GM10266 (cell line): ENCODE data around the gene SPIRE1.
"Not testable (repeated sequence)": the region's sequence is repeated elsewhere in the genome, so short reads cannot be mapped to it uniquely, and the experiment has no call there.

Experiments
- DNase-seq: peaks from one replicate; pipeline ENCODE4 v3.0.0; 2012; ENCODE audit errors: extremely low spot score
- TF ChIP-seq, protein P1 (sequence below): IDR thresholded peaks from 2 replicates; pipeline ENCODE4 v1.5.1; 2012; ENCODE audit warnings: mild to moderate bottlenecking, low read depth; ENCODE audit not compliant: control insufficient read depth, insufficient read depth; ENCODE audit errors: missing control alignments

Gene SPIRE1

DNA sequence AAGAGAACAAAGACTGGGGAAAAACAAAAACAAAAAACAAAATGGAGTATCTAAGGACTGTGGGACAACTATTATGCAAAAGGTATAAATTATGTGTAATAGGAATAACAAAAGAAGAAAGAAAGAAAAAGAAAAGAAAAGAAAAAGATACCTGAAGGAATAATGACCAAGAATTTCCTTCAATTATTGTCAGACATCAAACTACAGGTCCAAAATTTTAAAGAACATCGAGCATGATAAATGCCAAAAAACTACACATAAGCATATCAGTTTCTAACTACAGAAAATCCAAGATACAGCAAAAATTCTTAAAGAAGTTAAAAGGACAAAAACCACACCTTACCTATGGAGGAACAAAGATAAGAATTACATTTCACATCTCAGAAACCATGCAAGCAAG lies 93.0 kb downstream of the SPIRE1 start:
- no peak for DNase-seq
- TF ChIP-seq, protein P1, sequence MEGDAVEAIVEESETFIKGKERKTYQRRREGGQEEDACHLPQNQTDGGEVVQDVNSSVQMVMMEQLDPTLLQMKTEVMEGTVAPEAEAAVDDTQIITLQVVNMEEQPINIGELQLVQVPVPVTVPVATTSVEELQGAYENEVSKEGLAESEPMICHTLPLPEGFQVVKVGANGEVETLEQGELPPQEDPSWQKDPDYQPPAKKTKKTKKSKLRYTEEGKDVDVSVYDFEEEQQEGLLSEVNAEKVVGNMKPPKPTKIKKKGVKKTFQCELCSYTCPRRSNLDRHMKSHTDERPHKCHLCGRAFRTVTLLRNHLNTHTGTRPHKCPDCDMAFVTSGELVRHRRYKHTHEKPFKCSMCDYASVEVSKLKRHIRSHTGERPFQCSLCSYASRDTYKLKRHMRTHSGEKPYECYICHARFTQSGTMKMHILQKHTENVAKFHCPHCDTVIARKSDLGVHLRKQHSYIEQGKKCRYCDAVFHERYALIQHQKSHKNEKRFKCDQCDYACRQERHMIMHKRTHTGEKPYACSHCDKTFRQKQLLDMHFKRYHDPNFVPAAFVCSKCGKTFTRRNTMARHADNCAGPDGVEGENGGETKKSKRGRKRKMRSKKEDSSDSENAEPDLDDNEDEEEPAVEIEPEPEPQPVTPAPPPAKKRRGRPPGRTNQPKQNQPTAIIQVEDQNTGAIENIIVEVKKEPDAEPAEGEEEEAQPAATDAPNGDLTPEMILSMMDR: no peak

DNA sequence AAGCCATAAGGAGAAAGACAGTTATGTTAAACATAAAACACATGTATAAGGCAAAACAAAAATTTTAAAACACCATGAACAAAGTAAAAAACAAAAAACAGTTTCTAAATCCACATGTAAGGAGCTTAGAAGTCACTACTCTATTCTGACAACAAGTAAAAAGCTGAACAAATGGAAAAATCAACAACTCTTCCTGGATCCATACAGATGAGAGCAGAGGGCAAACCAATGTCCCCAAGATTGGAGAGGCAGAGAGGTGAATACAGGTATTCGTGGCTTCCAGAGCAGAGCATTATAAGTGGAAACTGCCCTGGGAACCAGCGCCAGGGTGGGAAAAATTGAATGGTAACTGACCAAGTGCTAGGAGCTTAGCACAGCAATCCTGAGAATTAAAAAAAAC lies 93.5 kb downstream of the SPIRE1 start:
- TF ChIP-seq, protein P1: no peak
- no peak for DNase-seq

DNA sequence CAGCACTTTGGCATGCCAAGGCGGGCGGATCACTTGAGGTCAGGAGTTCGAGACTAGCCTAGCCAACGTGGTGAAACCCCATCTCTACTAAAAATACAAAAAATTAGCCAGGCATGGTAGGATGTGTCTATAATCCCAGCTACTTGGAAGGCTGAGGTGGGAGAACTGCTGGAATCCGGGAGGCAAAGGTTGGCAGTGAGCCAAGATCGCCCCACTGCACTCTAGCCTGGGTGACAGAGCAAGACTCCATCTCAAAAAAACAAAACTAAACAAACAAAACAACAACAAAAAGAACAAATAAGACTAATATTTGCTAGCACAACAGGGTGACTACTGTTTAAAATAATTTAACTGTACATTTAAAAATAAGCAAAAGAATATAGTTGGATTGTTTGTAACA lies 97.3 kb downstream of the SPIRE1 start:
- DNase-seq: not testable (repeated sequence)

DNA sequence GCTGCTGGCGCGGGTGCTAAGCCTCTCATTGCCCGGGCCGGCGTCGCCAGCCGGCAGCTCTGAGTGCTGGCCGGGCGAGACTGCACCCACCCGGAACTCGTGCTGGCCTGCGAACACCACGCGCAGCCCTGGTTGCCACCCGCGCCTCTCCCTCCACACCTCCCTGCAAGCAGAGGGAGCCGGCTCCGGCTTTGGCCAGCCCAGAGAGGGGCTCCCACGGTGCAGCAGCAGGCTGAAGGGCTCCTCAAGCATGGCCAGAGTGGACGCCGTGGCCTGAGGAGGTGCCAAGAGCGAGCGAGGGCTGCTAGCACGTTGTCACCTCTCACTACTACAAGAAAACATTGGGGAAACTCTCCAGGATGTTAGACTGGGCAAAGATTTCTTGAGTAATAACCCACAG lies 98.6 kb downstream of the SPIRE1 start:
- DNase-seq: no peak
- TF ChIP-seq, protein P1: no peak

DNA sequence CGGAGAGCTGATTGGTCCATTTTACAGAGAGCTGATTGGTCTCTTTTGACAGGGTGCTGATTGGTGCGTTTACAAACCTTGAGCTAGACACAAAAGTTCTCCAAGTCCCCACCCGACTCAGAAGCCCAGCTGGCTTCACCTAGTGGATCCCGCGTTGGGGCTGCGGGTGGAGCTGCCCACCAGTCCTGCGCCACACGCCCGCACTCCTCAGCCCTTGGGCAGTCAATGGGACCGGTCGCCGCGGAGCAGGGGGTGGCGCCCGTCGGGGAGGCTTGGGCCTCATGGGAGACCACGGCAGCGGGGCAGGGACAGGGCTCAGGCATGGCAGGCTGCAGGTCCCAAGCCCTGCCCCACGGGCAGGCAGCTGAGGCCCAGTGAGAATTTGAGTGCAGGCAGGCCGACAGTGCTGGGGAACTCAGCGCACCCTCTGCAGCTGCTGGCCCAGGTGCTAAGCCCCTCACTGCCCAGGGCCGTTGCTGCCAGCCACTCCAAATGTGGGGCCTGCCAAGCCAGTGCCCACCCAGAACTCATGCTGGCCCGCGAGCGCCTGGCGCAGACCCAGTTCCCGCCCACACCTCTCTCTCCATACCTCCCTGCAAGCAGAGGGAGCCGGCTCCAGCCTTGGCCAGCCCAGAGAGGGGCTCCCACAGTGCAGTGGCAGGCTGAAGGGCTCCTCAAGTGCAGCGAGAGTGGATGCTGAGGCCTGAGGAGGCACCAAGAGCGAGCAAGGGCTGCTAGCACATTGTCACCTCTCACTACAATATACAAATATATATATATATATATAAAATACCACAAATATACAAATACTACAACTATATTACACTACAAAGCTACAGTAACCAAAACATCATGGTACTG lies 100.7 kb downstream of the SPIRE1 start:
- TF ChIP-seq, protein P1: no peak
- DNase-seq: no peak

DNA sequence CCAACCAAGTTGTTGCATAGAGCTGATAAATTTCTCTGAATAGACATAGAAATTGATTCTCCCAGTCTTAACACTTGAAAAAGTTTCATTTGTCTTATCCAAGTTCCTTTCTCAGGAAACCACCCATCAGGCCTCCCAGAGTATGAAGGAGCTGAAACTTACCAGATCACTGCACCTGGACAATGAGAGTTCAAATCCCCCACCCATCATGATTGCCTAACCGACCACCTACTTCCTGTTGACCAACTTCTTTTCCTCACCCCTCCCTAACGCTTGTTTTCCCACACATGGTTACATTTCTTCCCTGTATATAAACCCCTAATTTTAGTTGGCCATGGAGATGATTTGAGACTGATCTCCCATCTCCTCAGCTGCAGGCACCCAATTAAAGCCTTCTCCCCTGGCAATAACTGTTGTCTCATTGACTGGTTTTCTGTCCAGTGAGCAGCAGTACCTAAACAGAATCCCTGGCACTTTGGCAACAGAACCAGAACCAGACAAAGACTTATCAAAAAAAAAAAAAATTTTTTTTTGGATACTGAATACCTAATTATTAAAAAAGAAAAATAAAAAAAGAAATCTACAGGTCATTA lies 103.0 kb downstream of the SPIRE1 start:
- TF ChIP-seq, protein P1: no peak
- no peak for DNase-seq

DNA sequence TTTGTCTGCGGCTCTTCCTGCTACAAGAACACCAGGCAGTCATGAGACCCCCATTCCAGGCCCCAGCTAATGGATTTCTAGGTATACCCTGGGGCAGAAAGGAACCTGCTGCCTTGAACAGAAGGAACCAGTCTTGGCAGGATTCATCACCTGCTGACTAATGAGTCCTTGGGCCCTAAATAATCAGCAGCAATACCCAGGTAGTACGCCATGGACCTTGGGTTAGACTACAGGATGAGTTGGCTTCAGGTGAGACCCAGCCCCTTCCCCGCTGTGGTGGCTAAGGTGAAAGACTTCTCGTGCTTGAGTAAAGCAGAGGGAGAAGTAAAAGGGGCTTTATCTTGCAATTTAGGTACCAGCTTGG lies 105.0 kb downstream of the SPIRE1 start:
- DNase-seq: no peak
- TF ChIP-seq, protein P1: no peak

DNA sequence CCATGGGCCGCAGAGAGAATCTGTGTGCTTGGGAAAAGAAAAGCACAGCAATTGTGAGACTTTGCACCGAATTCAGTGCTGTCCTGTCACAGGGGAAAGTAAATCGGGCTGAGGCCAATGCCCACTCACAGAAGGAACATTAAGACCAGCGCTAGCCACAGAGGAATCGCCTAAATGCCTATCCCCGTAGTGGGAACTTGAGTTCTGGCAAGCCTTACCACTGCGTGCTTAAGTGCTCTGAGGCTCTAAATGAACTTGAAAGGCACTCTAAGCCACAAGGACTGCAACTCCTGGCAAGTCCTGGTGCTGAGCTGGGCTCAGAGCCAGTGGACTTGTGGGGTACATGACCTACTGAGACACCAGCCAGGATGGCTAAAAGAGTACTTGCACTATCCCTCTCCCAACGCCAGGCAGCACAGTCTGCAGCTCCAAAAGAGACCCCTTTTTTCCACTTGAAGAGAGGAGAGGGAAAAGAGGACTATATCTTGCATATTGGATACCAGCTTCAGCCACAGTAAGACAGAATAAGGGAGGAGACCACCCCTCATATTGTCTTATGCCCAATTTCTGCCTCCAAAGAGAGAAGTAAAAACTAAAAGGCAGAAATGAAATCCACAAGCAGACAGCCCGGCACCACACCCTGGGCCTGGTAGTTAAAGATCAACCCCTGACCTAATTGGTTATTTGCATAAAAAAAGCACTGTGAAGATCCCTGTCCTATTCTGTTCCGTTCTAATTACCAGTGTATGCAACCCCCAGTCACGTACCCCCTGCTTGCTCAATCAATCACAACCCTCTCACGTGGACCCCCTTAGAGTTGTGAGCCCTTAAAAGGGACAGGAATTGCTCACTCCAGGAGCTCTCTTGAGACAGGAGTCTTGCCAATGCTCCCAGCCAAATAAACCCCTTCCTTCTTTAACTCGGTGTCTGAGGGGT lies 105.7 kb downstream of the SPIRE1 start:
- not testable (repeated sequence) for DNase-seq

DNA sequence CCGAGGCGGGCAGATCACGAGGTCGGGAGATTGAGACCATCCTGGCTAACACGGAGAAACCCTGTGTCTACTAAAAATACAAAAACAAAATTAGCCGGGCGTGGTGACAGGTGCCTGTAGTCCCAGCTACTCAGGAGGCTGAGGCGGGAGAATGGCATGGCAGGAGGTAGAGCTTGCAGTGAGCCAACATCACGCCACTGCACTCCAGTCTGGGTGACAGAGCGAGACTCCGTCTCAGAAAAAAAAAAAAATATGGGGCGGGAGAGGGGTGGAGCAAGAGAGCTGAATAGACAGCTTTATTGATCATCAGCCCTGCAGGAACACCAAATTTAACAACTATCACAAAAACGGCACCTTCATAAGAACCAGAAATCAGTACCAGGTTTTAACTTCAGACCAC lies 106.4 kb downstream of the SPIRE1 start:
- DNase-seq: not testable (repeated sequence)
